GM12878 (cell line): ENCODE measurements around the gene ZNF528. TPM values are rescaled to one million over a fixed set of nuclear protein-coding genes. Genes with fewer than 3 reads are reported as not detected.

Experiments used
- ATAC-seq: fragments of 200-7000 bp; cut with Tn5 transposase; 3 replicates; pipeline ENCODE4 v1.9.1; 2020; ENCODE audit warnings: mild to moderate bottlenecking, moderate library complexity
- BruUV-seq: library from RNA; stranded (reverse); fragments of 400-500 nt; replicated peaks from 2 replicates; lab custom pipeline; 2021; lab: Mats Ljungman, UMichigan
- CTCF ChIA-PET: fragments of 300-600 bp; sonication (Branson Sonifier 250); formaldehyde crosslinking; extraction: SDS; loops from one replicate; lab custom pipeline; 2021; ENCODE audit warnings: inconsistent platforms; lab: Yijun Ruan, JAX
- POLR2A ChIA-PET: fragments of 350-600 bp; formaldehyde crosslinking; extraction: SDS; loops from one replicate; lab custom pipeline; 2021; ENCODE audit warnings: inconsistent platforms; lab: Charles Lee
- RAD21 ChIA-PET: fragments of 300-600 bp; sonication (Branson Sonifier 250); formaldehyde crosslinking; loops from one replicate; lab custom pipeline; 2023; ENCODE audit warnings: antibody characterized with exemption; ENCODE audit not compliant: unreplicated experiment; lab: Charles Lee
- SMC1A ChIA-PET: fragments of 300-600 bp; sonication (Branson Sonifier 250); formaldehyde crosslinking; loops from one replicate; lab custom pipeline; 2023; ENCODE audit not compliant: unreplicated experiment, uncharacterized antibody; lab: Charles Lee
- DNase-seq: peaks from one replicate; pipeline ENCODE4 v3.0.0-alpha.2; 2011; ENCODE audit warnings: low read depth, low spot score
- FAIRE-seq: peaks from 3 replicates; lab custom pipeline; 2011; peaks lifted over from hg19 to GRCh38; lab: Jason Lieb, UNC
- H2AFZ ChIP-seq: 2 replicates; pipeline ENCODE4 v1.6.0; 2011; ENCODE audit warnings: low read depth, low read length, control low read depth; ENCODE audit not compliant: control insufficient read depth
- H3K27ac ChIP-seq: 2 replicates; pipeline ENCODE4 v1.5.1; 2011; ENCODE audit warnings: control low read depth; ENCODE audit not compliant: control insufficient read depth, insufficient read depth
- H3K27me3 ChIP-seq, 2 experiments: replicated peaks in 1 of 2; 2 replicates each; pipeline versions ENCODE4 v1.6.0 to v1.6.1; 2011; ENCODE audit warnings: low read length in 1 of 2; ENCODE audit not compliant: control insufficient read depth in 2 of 2, insufficient read depth in 2 of 2
- H3K36me3 ChIP-seq, 2 experiments: 2 replicates each; pipeline ENCODE4 v1.5.1; 2011; ENCODE audit warnings: low read length in 1 of 2; ENCODE audit not compliant: control insufficient read depth in 2 of 2, insufficient read depth in 2 of 2
- H3K4me1 ChIP-seq: 2 replicates; pipeline ENCODE4 v1.6.1; 2011; ENCODE audit warnings: mild to moderate bottlenecking, low read length, moderate library complexity, mixed read lengths; ENCODE audit not compliant: control insufficient read depth, insufficient read depth
- H3K4me2 ChIP-seq: 2 replicates; pipeline ENCODE4 v1.6.0; 2011; ENCODE audit warnings: control low read depth; ENCODE audit not compliant: control insufficient read depth, insufficient read depth
- H3K4me3 ChIP-seq: fragments of 200-600 bp; sonication (generic); 2 replicates; pipeline ENCODE4 v1.5.1; 2016
- H3K79me2 ChIP-seq: 2 replicates; pipeline ENCODE4 v1.6.0; 2011; ENCODE audit warnings: low read length; ENCODE audit not compliant: control insufficient read depth, insufficient read depth
- H3K9ac ChIP-seq: 2 replicates; pipeline ENCODE4 v1.8.0; 2011; ENCODE audit warnings: low read length, control low read depth, mixed read lengths; ENCODE audit not compliant: control insufficient read depth, insufficient read depth
- H3K9me3 ChIP-seq: replicated peaks from 3 replicates; pipeline ENCODE4 v1.5.1; 2011; ENCODE audit warnings: mild to moderate bottlenecking, low read length; ENCODE audit not compliant: control insufficient read depth, insufficient read depth
- H4K20me1 ChIP-seq: 2 replicates; pipeline ENCODE4 v1.6.0; 2011; ENCODE audit not compliant: control insufficient read depth, insufficient read depth
- GABPA ChIP-seq: IDR thresholded peaks from 2 replicates; pipeline ENCODE4 v1.6.1; 2014; ENCODE audit warnings: antibody characterized with exemption, low read depth, mild to moderate bottlenecking, inconsistent platforms
- JUND ChIP-seq: IDR thresholded peaks from 2 replicates; pipeline ENCODE4 v1.6.1; 2012; ENCODE audit warnings: low read depth, mild to moderate bottlenecking, low read length, improper control_type of control experiment, moderate library complexity
- MYB ChIP-seq: fragments of 150-350 bp; IDR thresholded peaks from 2 replicates; pipeline ENCODE4 v1.6.1; 2014; ENCODE audit warnings: mild to moderate bottlenecking, low read depth, low read length, borderline replicate concordance
- ZBTB40 ChIP-seq: fragments of 450-650 bp; IDR thresholded peaks from 2 replicates; pipeline ENCODE4 v1.6.1; 2016; ENCODE audit warnings: mild to moderate bottlenecking, moderate library complexity, borderline replicate concordance
- WGBS: methylation state at CpG from one replicate; pipeline ENCODE4 v1.1.6; 2016; ENCODE audit warnings: low lambda C conversion rate; ENCODE audit not compliant: insufficient replicate concordance, insufficient coverage; ENCODE audit errors: missing lambda C conversion rate; 5-methylcytosine and 5-hydroxymethylcytosine counted together
- in situ Hi-C: fragments of 300-500 bp; cut with MboI; formaldehyde crosslinking; loops from 9 replicates; pipeline ENCODE4 v1.14.3; 2018; ENCODE audit warnings: mixed read lengths
- intact Hi-C: fragments of 100-400 bp; cut with micrococcal nuclease; formaldehyde crosslinking; loops from one replicate; pipeline ENCODE4 v1.14.2; 2022; ENCODE audit not compliant: unreplicated experiment
- polyA plus RNA-seq, 11 experiments: library from polyadenylated mRNA; depleted of rRNA in 4 of 11; unstranded in 6 of 11; stranded (reverse) in 5 of 11; fragments of >200 nt; fragmentation: Nextera tagmentation in 4 of 11; fragmentation: Illumina TruSeq in 1 of 11; extraction: Ambion mirVana in 4 of 11; extraction: Trizol in 1 of 11; gene quantifications; 1 replicate in 1 of 11; 2 replicates in 10 of 11; pipeline versions ENCODE4 v1.2.1 to v1.2.3, GENCODE V29; 2011 to 2016; ENCODE audit warnings: inconsistent platforms in 2 of 11, missing spikeins in 2 of 11, low read depth in 1 of 11
- total RNA-seq, 4 experiments: library from RNA; depleted of rRNA in 3 of 4; stranded (reverse); fragments of >200 nt in 3 of 4; fragmentation: Illumina TruSeq in 1 of 4; extraction: Trizol in 1 of 4; gene quantifications; 2 replicates each; pipeline versions ENCODE4 v1.2.1 to v1.2.3, GENCODE V29; 2013 to 2021

ZNF528 gene
- total and polyA plus RNA-seq, 10 of the 15 experiments (the other 5 are each of a cell fraction or from before 2014, with no cell fraction given), result 1.7 to 11.9 (median 6.6) TPM

DNA sequence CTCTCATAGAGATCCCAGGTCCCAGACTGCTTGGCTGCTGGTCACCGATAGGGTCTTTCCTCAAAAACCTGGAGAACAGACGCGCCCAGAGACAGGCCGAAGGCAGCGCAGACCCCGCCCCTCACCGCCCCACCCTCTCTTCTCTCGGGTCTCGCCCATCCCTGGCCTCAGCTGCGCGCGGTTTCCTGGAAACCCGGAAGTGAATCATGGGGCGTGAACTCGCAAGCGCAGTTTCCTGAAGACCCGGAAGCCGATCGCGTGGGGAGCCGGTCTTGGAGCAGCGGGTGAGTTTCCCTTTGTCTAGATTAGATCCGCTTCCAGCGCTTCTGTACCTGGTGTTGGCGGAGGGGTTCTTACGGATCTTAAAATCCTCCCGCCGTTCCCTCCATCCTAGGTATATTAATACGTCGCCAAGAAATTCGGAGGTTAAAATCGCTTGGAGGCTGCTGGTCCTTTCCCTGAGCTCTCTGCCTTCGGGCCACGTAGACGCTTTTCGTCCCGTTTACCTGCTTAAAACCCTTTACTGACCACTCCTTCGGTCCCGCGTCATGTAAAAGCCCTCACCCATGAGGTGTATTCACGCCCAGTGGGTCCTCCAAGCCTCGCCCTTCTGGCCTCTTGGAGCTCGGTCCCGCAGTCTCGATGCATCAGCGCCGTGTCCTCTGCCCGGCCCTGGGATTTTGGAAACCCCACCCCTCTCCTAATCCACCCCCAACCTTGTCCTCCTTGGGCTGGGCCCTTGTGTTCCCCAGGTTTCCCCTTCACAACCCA, 55.9 kb downstream of the ZNF528 start, which contains the start of gene ZNF578:
ZNF578 (plus strand) TSS at position 230 of the 771 bp plus-strand sequence. CDS start 48,293 bp downstream, outside the sequence.
- H3K27me3 ChIP-seq, result no peaks in the 10 kb centered on the region
- no peaks in the 10 kb centered on the region for H3K4me1 ChIP-seq
- intact Hi-C loops, result no loop called here
- no peak within 1 kb of the TSS for H3K27ac ChIP-seq
- H3K79me2 ChIP-seq, result no peaks in the 10 kb centered on the region
- peaks cover 4% of the 10 kb centered on the region; the same call in 2 of the 3 replicates for H3K9me3 ChIP-seq
- ATAC-seq, result no peak
- no TSS peak for BruUV-seq
- no peak within 1 kb of the TSS for H3K9ac ChIP-seq
- POLR2A ChIA-PET, result no interaction called here
- no peaks in the 10 kb centered on the region for H4K20me1 ChIP-seq
- in situ Hi-C loops, result no loop called here
- H3K4me3 ChIP-seq, result no peak within 1 kb of the TSS
- WGBS, result 56% methylated on average over 39 of the region's 48 CpGs
- no peak within 1 kb of the TSS for H2AFZ ChIP-seq
- no peak for TF ChIP-seq JUND
- peak; percentile 45; the same call in 1 of the 2 replicates for TF ChIP-seq ZBTB40
- TF ChIP-seq MYB, result no peak
- TF ChIP-seq GABPA, result peak; percentile 56; the same call in 1 of the 2 replicates
- TF ChIP-seq, all 136 proteins: peak for 2
- H3K4me2 ChIP-seq, result no peak within 1 kb of the TSS
- no peak for FAIRE-seq
- CTCF ChIA-PET, result no interaction called here
- H3K36me3 ChIP-seq, result no peaks in the 10 kb centered on the region
- SMC1A ChIA-PET, result interaction anchor here (0.7 kb wide), 1 partner anchor 347 kb away, joined by 3 read pairs; no protein-coding TSS in a partner anchor
- no peak for DNase-seq
- RAD21 ChIA-PET, result no interaction called here
